ENCODE data around the gene MTFR2. TPM values are rescaled to one million over a fixed set of nuclear protein-coding genes. Genes with fewer than 3 reads are reported as not detected.
A peak's percentile ranks its signal among the peaks of the same experiment; 100 is the strongest.

MTFR2 gene
- total and polyA plus RNA-seq, 2 of the 13 experiments (the other 11 are each of a cell fraction or from before 2014, with no cell fraction given): 6.7 to 10.7 TPM

DNA sequence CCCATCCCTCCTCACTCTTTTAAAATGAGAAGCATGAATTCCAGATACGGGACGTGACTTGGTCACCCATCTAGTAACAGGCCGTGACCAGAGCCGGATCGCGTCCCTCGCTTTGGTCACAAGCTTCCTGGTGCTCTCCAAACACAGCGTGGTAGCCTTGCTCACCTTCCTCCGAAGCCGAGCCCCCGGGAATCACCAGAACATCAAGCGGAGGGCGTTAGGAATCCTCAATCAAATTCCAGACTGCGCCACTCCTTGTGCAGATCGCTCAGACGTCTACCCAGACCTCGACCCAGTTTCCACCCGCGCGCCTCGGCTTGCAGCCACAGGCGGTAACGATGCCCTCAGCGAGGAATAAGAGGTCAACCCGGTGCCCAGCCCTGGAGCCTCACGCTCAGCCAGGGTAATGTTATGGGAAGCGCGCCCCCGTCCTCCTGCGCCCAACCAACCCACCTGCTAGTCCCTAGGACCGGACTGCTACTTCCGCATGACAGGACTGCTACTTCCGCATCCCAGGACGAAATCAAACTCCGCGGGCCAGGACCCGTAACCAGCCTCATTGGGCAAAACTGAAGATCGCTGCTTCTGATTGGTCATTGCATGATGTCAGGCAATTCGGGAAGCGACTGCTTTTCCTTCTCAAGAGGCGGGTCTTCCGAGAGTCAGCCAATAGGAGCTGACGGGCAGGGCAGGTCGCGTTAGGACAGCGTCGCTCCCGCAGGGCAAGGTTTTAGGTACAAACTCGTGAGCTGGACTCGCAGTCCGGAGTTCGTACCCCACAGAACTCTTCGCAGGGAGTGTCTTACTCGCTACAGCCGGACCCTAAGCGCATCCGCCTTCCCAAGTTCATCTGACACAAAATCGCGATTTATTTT is at the start of gene MTFR2 (continued):
- TF ChIP-seq NRL (CRISPR knock-in tag; IDR thresholded peaks at IDR 0.05; ENCODE audit: borderline replicate concordance): peak; percentile 66; the same call in 1 of the 2 replicates
- no peak for TF ChIP-seq ZBTB8A (CRISPR knock-in tag; IDR thresholded peaks at IDR 0.05; ENCODE audit: borderline replicate concordance, low read depth)
- 0 out of 2 replicates have a peak, but pooled peaks have one; percentile 30 for TF ChIP-seq ZNF263 (CRISPR knock-in tag; IDR thresholded peaks at IDR 0.05)
- peak; percentile 81; the same call in 1 of the 2 replicates for TF ChIP-seq ZNF331 (CRISPR knock-in tag; IDR thresholded peaks at IDR 0.05)
- TF ChIP-seq ZBED4 (CRISPR knock-in tag; IDR thresholded peaks at IDR 0.05; ENCODE audit: borderline replicate concordance): peak; percentile 69
- TF ChIP-seq ZNF512B (CRISPR knock-in tag; IDR thresholded peaks at IDR 0.05; ENCODE audit: borderline replicate concordance): no peak
- TF ChIP-seq ZNF709 (CRISPR knock-in tag; IDR thresholded peaks at IDR 0.05): no peak; the same call in 1 of the 2 replicates
- TF ChIP-seq ARHGAP35 (CRISPR knock-in tag; IDR thresholded peaks at IDR 0.05; ENCODE audit: borderline replicate concordance): no peak; the same call in 1 of the 2 replicates
- no peak for TF ChIP-seq ZNF674 (CRISPR knock-in tag; IDR thresholded peaks at IDR 0.05; ENCODE audit: low read depth)
- TF ChIP-seq ZNF619 (CRISPR knock-in tag; IDR thresholded peaks at IDR 0.05): peak; percentile 58; the same call in 1 of the 2 replicates
- peak; percentile 46; the same call in 1 of the 2 replicates for TF ChIP-seq ZMYM3 (CRISPR knock-in tag; IDR thresholded peaks at IDR 0.05)
- TF ChIP-seq ZNF510 (CRISPR knock-in tag; IDR thresholded peaks at IDR 0.05; ENCODE audit: low read depth): peak; percentile 85; the same call in 1 of the 2 replicates
- TF ChIP-seq RBAK (CRISPR knock-in tag; IDR thresholded peaks at IDR 0.05): peak; percentile 56; the same call in 1 of the 2 replicates
- TF ChIP-seq DNMT1 (CRISPR knock-in tag; IDR thresholded peaks at IDR 0.05): no peak
- TF ChIP-seq MIER3 (CRISPR knock-in tag; IDR thresholded peaks at IDR 0.05; ENCODE audit: borderline replicate concordance): 0 out of 2 replicates have a peak, but pooled peaks have one; percentile 42
- no peak for TF ChIP-seq ZNF484 (CRISPR knock-in tag; IDR thresholded peaks at IDR 0.05; ENCODE audit: borderline replicate concordance, low read depth)
- TF ChIP-seq ELF3 (CRISPR knock-in tag; IDR thresholded peaks at IDR 0.05): peak; percentile 100
- TF ChIP-seq HNF4A (CRISPR knock-in tag; IDR thresholded peaks at IDR 0.05): peak; percentile 89
- peak; percentile 52 for TF ChIP-seq PATZ1 (CRISPR knock-in tag; IDR thresholded peaks at IDR 0.05)

Measured in HepG2 (cell line).